Measurements from ENCODE around the gene P2RY8. TPM values are rescaled to one million over a fixed set of nuclear protein-coding genes. Genes with fewer than 3 reads are reported as not detected.
"Not testable (repeated sequence)": the region's sequence is repeated elsewhere in the genome, so short reads cannot be mapped to it uniquely, and the experiment has no call there.

The P2RY8 gene
- total RNA-seq, 1 experiment from 2014 or later = not detected

DNA sequence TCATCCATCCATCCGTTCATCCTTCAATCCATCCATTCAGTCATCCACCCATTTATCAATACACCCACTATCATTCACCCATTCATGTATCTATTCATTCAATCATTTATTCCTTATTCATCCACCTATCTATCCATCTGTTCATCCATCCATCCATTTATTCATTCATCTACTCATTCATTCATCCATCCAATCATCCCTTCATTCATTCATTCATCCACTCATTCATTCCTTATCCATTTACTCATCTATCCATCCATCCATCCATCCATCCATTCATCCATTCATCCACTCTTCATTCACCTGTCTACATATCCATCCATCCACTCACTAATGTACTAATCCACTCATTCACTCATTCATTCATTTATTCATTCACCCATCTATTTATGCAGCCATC lies 9.5 kb downstream of the P2RY8 start:
- DNase-seq = no peak
- no peak for TF ChIP-seq CTCF (IDR thresholded peaks at IDR 0.05; ENCODE audit: unreplicated experiment)
- no peaks in the 10 kb centered on the region for H3K9me3 Mint-ChIP-seq (ENCODE audit: low read depth, unreplicated experiment)
- no peaks in the 10 kb centered on the region for H3K27me3 Mint-ChIP-seq (ENCODE audit: unreplicated experiment)
- H3K36me3 Mint-ChIP-seq (ENCODE audit: insufficient read depth, unreplicated experiment) = no peaks in the 10 kb centered on the region
- CTCF ChIA-PET = no interaction called here
- no peak overlapping the region for H3K27ac Mint-ChIP-seq (ENCODE audit: unreplicated experiment)
- no TSS peak for BruUV-seq (replicated peaks)
- intact Hi-C loops (cut with micrococcal nuclease; ENCODE audit: unreplicated experiment) = no loop called here
- no peak overlapping the region for H3K4me3 Mint-ChIP-seq (ENCODE audit: low read depth, unreplicated experiment)
- H3K4me1 Mint-ChIP-seq (ENCODE audit: low read depth, unreplicated experiment) = no peaks in the 10 kb centered on the region

DNA sequence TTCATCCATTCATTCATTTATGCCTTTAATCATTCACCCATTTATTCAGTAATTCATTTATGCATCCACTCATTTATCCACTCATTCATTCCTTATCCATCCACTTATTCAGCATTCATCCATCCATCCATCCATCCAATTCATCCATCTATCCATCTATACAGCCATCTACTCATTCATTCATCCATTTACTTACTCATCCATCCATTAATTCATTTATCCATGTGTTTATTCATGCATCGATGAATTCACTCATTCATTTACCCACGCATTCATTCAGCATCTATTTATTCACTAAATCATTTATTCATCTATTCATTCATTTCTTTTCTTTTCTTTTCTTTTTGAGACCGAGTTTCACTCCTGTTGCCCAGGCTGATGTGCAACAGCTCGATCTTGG lies 10.4 kb downstream of the P2RY8 start:
- no peaks in the 10 kb centered on the region for H3K9me3 Mint-ChIP-seq (ENCODE audit: low read depth, unreplicated experiment)
- no peaks in the 10 kb centered on the region for H3K4me1 Mint-ChIP-seq (ENCODE audit: low read depth, unreplicated experiment)
- H3K36me3 Mint-ChIP-seq (ENCODE audit: insufficient read depth, unreplicated experiment) = no peaks in the 10 kb centered on the region
- no peak overlapping the region for H3K27ac Mint-ChIP-seq (ENCODE audit: unreplicated experiment)
- no peak for TF ChIP-seq CTCF (IDR thresholded peaks at IDR 0.05; ENCODE audit: unreplicated experiment)
- BruUV-seq (replicated peaks) = no TSS peak
- no peak overlapping the region for H3K4me3 Mint-ChIP-seq (ENCODE audit: low read depth, unreplicated experiment)
- CTCF ChIA-PET = no interaction called here
- no peak for DNase-seq
- no peaks in the 10 kb centered on the region for H3K27me3 Mint-ChIP-seq (ENCODE audit: unreplicated experiment)
- intact Hi-C loops (cut with micrococcal nuclease; ENCODE audit: unreplicated experiment) = no loop called here

DNA sequence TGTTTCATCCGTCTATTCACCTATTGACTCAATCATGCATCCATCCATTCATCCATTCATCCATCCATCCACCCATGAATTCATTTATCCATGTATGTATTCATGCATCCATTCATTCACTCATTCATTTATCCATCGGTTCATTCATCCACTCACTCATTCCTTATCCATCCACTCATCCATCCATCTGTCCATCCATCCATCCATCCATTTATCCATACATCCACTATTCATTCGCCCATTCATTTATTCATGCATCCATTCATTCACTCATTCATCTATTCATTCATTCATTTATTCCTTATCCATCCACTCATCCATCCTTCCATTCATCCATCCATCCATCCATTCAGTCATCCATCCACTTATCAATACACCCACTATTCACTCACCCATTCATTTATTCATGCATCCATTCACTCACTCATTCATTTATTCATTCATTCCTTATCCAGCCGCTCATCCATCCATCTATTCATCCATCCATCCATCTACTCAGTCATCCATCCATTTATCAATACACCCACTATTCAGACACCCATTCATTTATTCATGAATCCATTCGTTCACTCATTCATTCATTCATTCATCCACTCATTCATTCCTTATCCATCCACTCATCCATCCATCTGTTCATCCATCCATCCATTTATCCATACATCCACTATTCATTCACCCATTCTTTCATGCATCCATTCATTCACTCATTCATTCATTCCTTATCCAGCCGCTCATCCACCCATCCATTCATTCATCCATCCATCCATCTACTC lies 11.2 kb downstream of the P2RY8 start:
- no TSS peak for BruUV-seq (replicated peaks)
- CTCF ChIA-PET = no interaction called here
- H3K36me3 Mint-ChIP-seq (ENCODE audit: insufficient read depth, unreplicated experiment) = no peaks in the 10 kb centered on the region
- H3K9me3 Mint-ChIP-seq (ENCODE audit: low read depth, unreplicated experiment) = peaks cover 3% of the 10 kb centered on the region
- H3K4me3 Mint-ChIP-seq (ENCODE audit: low read depth, unreplicated experiment) = no peak overlapping the region
- DNase-seq = no peak
- no peak overlapping the region for H3K27ac Mint-ChIP-seq (ENCODE audit: unreplicated experiment)
- TF ChIP-seq CTCF (IDR thresholded peaks at IDR 0.05; ENCODE audit: unreplicated experiment) = no peak
- no peaks in the 10 kb centered on the region for H3K27me3 Mint-ChIP-seq (ENCODE audit: unreplicated experiment)
- intact Hi-C loops (cut with micrococcal nuclease; ENCODE audit: unreplicated experiment) = no loop called here
- no peaks in the 10 kb centered on the region for H3K4me1 Mint-ChIP-seq (ENCODE audit: low read depth, unreplicated experiment)

- Mint-ChIP-seq H3K27me3 (ENCODE audit: unreplicated experiment) (no peaks in the 10 kb centered on the region), H3K27ac (ENCODE audit: unreplicated experiment) (no peak overlapping the region), H3K4me3 (ENCODE audit: low read depth, unreplicated experiment) (no peak overlapping the region), H3K36me3 (ENCODE audit: insufficient read depth, unreplicated experiment) (no peaks in the 10 kb centered on the region), H3K4me1 (ENCODE audit: low read depth, unreplicated experiment) (no peaks in the 10 kb centered on the region), H3K9me3 (ENCODE audit: low read depth, unreplicated experiment) (peaks cover 9% of the 10 kb centered on the region)
- no TSS peak for BruUV-seq (replicated peaks)
- TF ChIP-seq CTCF (IDR thresholded peaks at IDR 0.05; ENCODE audit: unreplicated experiment) = no peak
- CTCF ChIA-PET = no interaction called here
- intact Hi-C loops (cut with micrococcal nuclease; ENCODE audit: unreplicated experiment) = no loop called here
- no peak for DNase-seq
These were observed 12.0 kb downstream of the P2RY8 start for GRCh38 chrX:1524874-1525582.

DNA sequence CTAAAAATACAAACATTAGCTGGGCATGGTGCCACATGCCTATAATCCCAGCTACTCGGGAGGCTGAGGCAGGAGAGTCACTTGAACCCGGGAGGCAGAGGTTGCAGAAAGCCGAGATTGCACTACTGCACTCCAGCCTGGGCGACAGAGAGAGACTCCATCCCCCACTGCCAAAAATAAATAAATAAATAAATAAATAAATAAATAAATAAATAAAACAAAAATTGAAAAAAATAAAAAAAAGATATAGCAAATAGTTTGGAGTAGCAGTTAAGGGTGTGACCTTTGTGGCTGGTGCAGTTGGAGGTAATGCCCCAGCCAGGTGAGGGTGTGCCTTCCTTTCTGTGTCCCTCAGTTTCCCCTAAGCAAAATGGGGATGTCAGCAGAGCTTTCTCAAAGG lies 14.1 kb downstream of the P2RY8 start:
- H3K27me3 Mint-ChIP-seq (ENCODE audit: unreplicated experiment); H3K27ac Mint-ChIP-seq (ENCODE audit: unreplicated experiment); BruUV-seq (replicated peaks); H3K4me1 Mint-ChIP-seq (ENCODE audit: low read depth, unreplicated experiment); DNase-seq; CTCF ChIA-PET; H3K4me3 Mint-ChIP-seq (ENCODE audit: low read depth, unreplicated experiment); intact Hi-C loops (cut with micrococcal nuclease; ENCODE audit: unreplicated experiment); H3K36me3 Mint-ChIP-seq (ENCODE audit: insufficient read depth, unreplicated experiment): not testable (repeated sequence)
- H3K9me3 Mint-ChIP-seq (ENCODE audit: low read depth, unreplicated experiment) = peaks cover 26% of the 10 kb centered on the region
